GM18873 (cell line): ENCODE results near the gene LDHA.
A peak's percentile ranks its signal among the peaks of the same experiment; 100 is the strongest.
"Not testable (repeated sequence)": the region's sequence is repeated elsewhere in the genome, so short reads cannot be mapped to it uniquely, and the experiment has no call there.

Experiments used
- ATAC-seq: cut with Tn5 transposase; IDR thresholded peaks from one replicate; pipeline ENCODE4 v1.9.1; 2021; ENCODE audit warnings: mild to moderate bottlenecking, moderate library complexity, moderate number of reproducible peaks; ENCODE audit not compliant: unreplicated experiment, low FRiP score

Gene LDHA

DNA sequence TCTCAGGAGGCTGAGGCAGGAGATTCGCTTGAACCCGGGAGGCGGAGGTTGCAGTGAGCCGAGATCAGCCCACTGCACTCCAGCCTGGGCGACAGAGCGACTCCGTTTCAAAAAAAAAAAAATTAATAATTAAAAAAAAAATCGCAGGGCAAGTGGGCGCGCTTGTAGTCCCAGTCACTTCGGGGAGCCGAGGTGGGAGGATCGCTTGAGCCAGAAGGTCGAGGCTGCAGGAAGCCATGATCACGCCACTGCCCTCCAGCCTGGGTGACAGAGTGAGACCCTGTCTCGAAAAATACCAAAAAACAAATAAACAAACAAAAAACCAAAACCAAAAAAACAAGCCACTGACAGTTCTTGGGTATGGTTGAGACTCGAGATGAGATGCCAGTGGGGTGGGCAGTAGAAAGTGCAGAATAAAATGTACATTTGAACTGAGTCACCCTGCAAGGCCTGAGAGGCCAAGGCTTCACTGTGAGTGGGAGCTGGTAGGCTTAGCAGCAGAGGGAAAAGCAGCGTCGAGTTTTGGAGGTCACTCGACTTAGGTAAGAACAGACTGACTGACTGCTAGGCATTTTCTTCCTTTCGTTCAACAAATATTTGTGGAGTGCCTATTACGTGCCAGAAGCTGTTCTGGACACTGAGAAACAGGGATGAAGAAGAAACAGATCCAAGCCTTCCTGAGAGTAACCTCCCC is 635 bp upstream of the LDHA start:
- no peak for ATAC-seq

DNA sequence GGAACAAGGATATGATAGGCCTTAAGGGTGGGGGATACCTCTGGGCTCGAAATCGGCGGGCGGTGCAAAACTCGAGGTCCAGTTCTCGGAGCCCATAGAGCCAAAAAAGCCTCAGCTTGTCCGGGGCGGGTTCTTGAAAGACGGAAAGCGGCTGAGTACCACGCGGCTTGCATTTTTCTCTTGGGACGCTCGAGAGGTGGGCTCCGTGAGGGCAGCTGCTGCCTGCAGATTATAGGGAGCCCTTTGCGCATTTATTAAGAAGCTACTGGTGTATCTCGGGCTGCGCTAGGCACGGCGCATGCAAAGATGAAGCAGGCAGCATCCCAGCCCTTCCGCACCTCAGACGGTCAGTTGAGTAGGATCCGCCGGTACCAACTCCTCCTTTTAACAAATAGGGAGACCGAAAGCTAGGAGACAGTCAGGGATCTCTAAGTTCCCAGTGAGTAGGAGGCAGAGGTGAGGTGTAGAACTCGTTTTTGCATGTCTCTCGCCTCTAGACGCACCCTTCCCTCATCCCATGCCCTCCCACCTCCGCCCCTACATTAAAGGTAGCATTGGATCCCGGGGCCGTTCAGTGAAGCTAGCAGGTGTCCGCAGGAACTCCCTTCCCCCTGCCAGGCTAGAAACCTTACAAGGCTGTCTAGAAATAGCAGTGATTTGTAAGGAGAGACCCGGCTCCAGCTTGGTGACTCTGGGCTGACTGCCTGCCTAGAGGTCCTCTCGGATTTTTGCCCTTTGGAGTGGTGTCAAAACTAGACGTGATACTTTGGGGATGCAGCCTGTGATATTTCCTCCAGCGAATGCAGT is 768 bp downstream of the LDHA start:
- ATAC-seq: no peak

DNA sequence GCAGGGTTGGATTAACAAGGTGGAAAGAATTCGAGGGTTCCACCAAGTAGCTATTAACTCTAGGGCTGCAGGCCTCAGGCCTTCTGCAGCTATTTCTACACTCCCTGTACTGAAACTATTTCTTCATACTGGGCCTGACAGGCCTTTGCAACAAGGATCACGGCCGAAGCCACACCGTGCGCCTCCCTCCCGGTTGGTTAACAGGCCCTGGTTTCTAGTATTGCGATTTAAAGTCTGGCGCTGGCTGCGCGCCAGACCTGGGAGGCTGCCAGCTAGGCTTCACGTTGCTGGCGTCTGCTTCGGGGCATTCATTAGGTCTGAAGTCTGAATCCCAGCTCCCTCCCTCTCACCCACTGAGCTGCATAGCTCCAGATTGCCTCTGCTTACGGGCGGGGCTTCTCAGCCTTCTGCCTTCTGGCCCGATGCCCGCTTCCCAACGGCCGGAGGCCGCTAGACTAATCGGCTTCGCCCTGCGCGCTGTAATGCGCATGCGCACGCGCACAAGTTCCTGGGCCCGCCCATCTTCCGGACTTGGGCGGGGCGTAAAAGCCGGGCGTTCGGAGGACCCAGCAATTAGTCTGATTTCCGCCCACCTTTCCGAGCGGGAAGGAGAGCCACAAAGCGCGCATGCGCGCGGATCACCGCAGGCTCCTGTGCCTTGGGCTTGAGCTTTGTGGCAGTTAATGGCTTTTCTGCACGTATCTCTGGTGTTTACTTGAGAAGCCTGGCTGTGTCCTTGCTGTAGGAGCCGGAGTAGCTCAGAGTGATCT is 1.6 kb downstream of the LDHA start:
- ATAC-seq: peak; percentile 47

DNA sequence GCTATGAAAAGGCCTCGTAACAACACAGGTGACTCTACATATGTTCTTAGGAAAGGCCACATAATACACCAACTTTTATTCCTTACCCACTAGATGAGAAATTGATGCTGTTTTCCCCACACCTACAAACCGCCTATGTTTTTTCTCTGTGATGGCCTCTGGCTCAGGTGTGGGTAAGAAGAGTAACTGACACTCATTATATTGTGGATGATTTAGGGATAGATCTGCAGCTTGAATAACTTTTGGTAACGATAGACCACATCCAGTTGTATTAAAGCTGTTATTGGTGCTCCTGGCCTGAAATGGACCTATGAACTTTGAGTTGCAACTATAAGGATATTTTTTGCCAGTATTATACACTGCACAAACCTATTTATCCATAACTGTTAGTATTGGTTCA is 3.6 kb downstream of the LDHA start:
- ATAC-seq: no peak

DNA sequence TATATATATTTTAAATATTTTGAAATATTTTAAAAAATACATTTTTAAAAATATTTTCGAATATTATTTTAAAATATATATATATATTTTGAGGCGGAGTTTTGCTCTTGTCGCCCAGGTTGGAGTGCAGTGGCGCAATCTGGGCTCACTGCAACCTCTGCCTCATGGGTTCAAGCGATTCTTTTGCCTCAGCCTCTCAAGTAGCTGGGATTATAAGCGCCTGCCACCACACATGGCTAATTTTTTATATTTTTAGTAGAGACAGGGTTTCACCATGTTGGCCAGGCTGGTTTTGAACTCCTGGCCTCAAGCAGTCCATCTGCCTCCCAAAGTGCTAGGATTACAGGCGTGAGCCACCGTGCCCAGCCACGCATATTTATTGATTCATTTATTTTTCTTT is 6.7 kb downstream of the LDHA start:
- not testable (repeated sequence) for ATAC-seq

DNA sequence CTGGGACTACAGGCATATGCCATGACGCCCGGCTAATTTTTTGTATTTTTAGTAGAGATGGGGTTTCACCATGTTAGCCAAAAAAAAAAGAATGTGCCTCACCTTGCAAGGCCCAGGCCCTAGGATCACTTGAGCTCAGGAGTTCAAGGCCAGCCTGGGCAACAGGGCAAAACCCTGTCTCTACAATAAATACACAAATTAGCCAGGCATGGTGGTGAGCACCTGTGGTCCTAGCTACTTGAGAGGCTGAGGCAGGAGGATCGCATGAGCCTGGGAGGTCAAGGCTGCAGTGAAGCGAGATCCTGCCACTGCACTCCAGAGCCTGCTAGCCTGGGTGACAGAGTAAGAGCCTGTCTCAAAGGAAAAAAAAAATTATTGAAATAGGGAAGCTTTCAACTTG is 9.7 kb downstream of the LDHA start:
- ATAC-seq: no peak

DNA sequence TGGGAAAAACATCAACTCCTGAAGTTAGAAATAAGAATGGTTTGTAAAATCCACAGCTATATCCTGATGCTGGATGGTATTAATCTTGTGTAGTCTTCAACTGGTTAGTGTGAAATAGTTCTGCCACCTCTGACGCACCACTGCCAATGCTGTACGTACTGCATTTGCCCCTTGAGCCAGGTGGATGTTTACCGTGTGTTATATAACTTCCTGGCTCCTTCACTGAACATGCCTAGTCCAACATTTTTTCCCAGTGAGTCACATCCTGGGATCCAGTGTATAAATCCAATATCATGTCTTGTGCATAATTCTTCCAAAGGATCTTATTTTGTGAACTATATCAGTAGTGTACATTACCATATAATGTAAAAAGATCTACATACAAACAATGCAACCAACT is 13.0 kb downstream of the LDHA start:
- ATAC-seq: not testable (repeated sequence)

DNA sequence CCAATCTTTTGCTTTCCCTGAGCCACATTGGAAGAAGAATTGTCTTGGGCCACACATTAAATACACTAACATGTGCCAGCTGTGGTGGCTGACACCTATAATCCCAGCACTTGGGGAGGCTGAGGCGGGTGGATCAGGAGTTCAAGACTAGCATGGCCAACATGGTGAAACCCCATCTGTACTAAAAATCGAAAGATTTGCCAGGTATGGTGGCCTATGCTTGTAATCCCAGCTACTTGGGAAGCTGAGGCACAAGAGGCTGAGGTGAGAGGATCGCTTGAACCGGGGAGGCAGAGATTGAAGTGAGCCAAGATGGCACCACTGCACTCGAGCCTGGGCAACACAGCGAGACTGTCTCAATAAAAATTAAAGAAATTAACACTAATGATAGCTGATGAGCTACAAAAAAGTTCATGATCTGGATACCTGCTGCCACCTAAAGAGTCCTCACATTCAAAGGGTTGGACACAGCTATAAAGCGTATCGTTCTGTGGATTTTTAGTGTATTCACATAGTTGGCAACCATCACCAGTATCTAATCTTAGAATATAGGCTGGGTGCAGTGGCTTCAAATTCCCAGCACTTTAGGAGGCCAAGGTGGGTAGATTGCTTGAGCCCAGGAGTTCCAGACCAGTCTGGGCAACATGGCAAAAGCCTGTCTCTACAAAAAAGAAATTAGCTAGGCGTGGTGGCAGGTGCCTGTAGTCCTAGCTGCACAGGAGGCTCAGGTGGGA is 14.4 kb downstream of the LDHA start:
- no peak for ATAC-seq

DNA sequence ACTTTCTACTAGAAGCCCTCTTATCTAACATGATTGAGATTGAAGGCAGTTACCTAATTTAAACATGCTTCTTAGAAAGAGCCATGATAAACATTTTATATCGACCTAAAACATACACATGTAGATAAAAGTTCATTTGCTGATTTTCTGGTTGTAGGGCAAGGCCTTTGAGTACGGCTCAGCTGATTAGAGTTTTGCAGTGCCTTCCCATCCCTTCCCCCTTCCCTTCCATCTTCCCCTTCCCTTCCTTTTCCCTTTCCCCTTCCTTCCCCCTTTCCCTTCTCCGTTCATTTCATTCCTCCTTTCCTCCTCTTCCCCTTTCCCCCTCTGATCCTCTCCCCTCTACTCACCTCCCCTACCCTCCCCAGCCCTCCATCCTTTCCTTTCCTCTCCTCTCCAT is 22.1 kb downstream of the LDHA start:
- no peak for ATAC-seq

DNA sequence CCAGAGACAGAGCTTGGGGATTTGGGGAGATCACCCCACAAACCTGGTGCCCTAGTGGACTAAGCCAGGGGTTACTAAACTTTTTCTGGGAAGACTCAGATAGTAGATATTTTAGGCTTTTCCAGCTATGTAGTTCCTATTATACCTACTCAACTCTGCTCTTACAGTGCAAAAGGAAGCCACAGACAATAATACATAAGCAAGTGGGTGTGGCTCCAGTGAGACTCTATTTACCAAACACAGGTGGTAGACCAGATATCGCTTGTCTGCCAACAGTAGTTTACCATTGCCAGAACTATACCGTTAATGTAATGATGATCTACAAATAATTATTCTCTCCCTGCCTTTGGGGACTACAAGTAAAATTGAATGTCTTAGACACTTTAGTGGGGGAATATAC is 24.7 kb downstream of the LDHA start:
- ATAC-seq: no peak

DNA sequence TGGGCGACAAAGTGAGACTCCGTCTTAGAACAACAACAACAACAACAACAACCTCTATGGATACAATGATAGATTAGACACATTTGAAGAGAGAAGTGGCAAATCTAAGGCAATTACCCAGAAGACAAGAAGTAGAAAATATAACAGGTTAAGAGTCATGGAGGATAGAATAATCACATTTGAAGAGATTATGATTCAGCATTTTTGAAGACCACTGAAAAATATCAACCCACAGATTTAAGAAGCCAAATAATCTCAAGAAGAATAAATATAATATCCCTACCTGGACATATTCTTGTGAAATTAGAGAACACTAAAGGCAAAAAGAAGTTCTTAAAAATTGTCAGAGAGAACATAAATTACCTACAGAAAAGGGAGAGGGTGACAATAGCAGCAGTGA is 25.7 kb downstream of the LDHA start:
- no peak for ATAC-seq

DNA sequence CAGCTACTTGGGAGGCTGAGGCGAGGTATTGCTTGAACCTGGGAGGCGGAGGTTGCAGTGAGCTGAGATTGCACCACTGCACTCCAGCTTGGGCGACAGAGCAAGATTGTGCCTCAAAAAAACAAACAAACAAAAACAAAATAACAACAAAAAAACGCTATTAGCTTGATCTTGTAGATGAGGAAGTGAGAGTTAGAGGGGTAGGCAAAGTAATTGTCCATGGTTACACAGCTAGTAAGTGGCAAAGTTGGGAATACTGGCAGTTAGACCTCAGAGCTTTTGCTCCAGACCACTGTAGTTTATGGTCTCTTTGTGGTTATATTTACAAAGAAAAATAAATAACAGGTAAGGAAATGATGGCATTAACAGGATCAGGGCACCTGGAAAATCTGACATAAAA is 32.9 kb downstream of the LDHA start:
- ATAC-seq: no peak

DNA sequence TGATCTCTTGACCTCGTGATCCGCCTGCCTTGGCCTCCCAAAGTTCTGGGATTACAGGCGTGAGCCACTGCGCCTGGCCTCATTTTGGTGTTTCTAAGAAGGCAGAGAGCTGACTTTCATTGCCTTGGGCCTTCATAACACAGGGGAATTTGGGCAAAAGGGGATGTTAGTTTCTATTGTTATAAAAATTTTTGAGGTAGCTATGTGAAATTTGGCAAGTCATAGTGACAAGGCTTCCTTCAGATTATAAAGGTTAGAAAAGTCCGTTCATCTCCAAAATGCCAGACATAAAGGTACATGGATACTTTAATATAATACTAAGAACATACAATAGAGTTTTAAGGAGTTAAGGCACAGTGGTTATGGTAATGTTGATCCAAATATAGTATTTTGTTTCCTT is 35.0 kb downstream of the LDHA start:
- no peak for ATAC-seq

DNA sequence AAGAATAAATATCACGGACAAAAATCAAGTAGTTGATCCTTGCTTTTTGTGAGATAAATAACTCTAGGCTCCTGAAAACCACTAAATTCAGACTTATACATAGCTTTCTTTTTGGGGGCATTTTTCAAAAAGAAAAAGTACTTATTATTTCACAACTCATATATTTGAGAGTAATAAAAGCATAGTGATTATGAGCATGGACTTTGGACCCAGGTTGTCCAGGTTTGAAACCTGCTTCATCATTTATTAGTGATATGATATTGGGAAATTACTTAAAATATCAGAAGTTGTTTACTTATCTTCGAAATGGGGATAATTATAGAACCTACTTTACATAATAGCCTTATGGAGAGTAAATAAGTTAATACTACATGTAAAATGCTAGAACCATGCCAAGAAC is 44.3 kb downstream of the LDHA start:
- no peak for ATAC-seq

DNA sequence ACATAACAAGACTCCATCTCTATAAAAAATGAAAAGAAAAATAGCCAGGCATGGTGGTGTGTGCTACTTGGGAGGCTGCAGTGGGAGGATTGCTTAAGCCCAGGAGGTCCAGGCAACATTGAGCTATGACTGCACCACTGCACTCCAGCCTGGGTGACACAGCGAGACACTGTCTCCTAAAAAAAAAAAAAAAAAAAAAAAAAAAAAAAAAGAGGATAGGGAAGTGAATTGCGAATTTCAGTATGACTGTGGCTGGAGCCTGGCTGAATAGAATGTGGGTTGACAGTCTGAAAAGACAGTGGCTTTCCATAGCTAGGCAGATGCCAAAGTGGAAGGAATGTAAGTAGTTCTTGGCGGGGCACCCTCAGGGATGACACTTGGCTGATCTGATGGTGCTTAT is 54.9 kb downstream of the LDHA start:
- no peak for ATAC-seq

DNA sequence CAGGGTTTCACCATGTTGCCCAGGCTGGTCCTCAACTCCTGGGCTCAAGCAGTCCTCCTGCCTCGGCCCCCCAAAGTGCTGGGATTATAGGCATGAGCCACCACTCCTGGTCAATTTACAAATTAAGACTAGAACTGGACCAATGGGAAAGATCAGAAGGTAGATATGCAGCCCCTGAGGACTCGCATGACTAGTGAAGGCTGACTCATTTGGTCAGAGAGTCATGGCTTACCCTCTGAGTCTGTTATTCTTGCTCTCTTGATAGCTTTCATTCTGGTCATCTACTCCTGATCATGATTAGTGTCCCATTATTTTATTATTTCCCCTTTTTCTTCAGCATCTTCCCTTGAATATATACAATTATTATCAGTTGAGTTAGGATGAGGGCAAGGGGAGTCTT is 58.6 kb downstream of the LDHA start:
- no peak for ATAC-seq

DNA sequence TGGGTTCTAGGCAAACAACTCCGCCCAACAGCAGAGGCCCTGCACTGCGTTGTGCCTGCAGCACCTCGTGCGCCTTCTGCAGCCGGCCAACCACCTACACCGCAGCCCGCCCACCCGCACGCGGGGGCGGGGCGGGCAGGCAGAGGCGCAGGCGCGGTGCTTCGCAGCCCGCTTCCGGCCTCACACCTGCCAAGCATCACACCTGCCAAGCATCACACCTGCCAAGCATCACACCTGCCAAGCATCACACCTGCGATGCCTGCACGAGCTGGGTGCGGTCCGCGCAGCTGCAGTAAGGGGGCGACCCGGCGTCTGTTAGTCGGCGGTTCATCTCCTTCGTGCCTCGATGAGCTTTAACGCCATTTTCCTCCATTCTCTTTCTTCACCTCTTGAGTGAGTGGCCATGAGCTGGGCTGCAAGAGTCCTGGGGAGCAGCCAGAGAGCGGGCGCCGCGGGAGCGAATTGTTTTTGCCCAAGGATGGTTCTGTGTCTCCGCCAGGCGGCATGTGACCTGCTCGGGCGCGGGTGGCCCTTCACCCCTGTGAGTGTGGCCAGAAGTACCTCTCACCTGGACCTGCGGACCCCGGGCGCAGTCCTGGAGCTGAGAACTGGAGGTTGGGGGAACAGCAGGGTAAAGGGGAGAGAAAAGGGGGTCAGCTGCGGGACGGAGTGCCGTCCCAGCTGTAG is 61.5 kb downstream of the LDHA start, which contains the start of gene LDHAL6A:
Gene LDHAL6A, plus strand, starts transcription at position 171 of the 687 bp plus-strand sequence. CDS start 825 bp downstream, outside the sequence.
- no peak for ATAC-seq

DNA sequence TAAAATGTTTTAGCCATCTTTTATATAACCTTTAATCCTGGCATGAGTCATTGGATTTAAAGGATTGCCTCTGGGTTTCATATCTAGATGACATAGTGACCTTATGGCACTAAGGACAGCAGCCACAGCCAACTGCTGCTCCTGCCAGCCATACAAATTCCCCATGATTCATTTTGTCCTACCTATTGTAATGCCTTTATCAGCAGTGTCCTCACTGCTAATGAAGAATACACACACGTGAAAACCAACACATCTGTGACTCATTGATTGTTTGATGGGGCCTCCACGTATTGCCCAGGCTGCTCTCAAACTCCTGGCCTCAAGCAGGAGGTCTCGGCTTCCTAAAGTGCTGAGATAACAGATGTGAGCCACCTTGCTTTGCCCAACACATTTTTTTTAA is 63.1 kb downstream of the LDHA start:
- ATAC-seq: no peak
